NT2/D1 (cell line): Measurements from ENCODE around the gene GSE1.

ENCODE experiments used
- SUZ12 ChIP-seq: IDR thresholded peaks from 2 replicates; pipeline ENCODE4 v1.6.1; 2011; ENCODE audit not compliant: insufficient read length, insufficient read depth; ENCODE audit errors: extremely low read depth
- YY1 ChIP-seq: IDR thresholded peaks from 2 replicates; pipeline ENCODE4 v1.6.1; 2011; ENCODE audit not compliant: insufficient read length, insufficient read depth
- ZNF274 ChIP-seq: IDR thresholded peaks from 2 replicates; pipeline ENCODE4 v1.6.1; 2011; ENCODE audit warnings: mild to moderate bottlenecking, low read depth, low read length

GRCh38 chr16:85660843-85661739 lies 48.0 kb downstream of the GSE1 start:
- TF ChIP-seq ZNF274 (no peak), YY1 (no peak), SUZ12 (no peak)
